ENCODE data around the gene TMEM190.
"Not testable (repeated sequence)": the region's sequence is repeated elsewhere in the genome, so short reads cannot be mapped to it uniquely, and the experiment has no call there.

Gene TMEM190

DNA sequence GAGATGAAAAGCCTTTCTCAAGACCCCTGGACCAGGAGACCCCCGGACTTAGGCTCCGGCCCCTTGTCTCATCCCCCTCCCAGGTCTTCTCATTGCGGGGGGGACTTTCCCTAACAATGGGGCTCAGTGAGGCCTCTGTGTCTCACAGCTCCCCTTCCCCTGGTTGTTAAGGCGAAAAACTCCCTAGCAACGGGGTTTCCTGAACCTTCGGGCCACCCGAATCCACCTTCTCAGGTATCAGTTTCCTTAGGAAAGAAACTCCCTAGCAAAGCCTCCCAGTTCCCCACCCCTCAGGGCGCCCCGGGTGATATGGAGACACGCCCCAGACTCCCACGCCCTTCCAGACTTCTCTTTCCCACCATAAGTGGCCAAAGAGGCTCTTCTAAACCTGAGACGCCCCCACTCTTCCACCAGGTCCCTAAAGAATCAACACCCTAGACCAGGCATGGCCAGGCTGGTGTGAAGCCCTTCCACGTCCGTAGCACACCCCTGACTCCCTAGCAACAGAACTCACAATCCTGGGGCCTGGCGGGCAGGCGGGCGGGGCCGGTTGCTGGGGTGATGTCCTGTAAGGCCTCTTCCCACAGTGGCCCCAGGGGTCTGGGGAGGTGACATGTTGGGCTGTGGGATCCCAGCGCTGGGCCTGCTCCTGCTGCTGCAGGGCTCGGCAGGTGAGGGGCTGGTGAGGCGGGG is at the start of gene TMEM190:
TSS of gene TMEM190 (plus strand) at position 586 of the 693 bp plus-strand sequence. CDS start at position 614, 28 bp downstream.
- Histone ChIP-seq H3K4me1 (ENCODE audit: control insufficient read depth in 1 of 2, insufficient read depth in 1 of 2, low read depth in 1 of 2, low read length in 1 of 2) (no peaks in the 10 kb centered on the region), H3K36me3 (no peaks in the 10 kb centered on the region), H3K27me3 (peaks cover 83% of the 10 kb centered on the region), H3K4me3 (ENCODE audit: low read depth in 1 of 2, low read length in 1 of 2) (no peak within 1 kb of the TSS), H3K9me3 (no peaks in the 10 kb centered on the region), H3K27ac (no peak within 1 kb of the TSS)
- TF ChIP-seq, protein P1, sequence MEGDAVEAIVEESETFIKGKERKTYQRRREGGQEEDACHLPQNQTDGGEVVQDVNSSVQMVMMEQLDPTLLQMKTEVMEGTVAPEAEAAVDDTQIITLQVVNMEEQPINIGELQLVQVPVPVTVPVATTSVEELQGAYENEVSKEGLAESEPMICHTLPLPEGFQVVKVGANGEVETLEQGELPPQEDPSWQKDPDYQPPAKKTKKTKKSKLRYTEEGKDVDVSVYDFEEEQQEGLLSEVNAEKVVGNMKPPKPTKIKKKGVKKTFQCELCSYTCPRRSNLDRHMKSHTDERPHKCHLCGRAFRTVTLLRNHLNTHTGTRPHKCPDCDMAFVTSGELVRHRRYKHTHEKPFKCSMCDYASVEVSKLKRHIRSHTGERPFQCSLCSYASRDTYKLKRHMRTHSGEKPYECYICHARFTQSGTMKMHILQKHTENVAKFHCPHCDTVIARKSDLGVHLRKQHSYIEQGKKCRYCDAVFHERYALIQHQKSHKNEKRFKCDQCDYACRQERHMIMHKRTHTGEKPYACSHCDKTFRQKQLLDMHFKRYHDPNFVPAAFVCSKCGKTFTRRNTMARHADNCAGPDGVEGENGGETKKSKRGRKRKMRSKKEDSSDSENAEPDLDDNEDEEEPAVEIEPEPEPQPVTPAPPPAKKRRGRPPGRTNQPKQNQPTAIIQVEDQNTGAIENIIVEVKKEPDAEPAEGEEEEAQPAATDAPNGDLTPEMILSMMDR (IDR thresholded peaks at IDR 0.05) = no peak

DNA sequence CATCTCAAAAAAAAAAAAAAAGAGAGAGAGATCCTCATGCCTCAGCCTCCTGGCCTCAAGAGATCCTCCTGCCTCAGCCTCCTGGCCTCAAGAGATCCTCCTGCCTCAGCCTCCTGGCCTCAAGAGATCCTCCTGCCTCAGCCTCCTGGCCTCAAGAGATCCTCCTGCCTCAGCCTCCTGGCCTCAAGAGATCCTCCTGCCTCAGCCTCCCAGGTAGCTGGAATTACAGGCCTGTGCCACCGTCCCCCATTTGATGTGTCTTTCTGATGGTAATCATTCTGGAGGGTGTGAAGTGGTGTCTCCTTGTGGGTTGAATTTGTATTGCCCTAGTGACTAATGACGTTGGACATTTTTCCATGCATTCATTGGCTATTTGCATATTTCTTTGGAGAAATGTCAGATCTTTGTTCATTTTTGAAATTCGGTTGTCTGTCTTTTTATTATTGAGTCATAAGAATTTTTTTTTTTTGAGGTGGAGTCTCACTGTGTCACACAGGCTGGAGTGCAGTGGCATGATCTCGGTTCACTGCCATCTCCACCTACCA is 47.8 kb upstream of the TMEM190 start:
- H3K27ac ChIP-seq; H3K9me3 ChIP-seq; H3K27me3 ChIP-seq; H3K4me3 ChIP-seq (ENCODE audit: low read depth in 1 of 2, low read length in 1 of 2); H3K36me3 ChIP-seq: not testable (repeated sequence)
- peaks cover 39 to 42% of the 10 kb centered on the region in 2 experiments for H3K4me1 ChIP-seq (ENCODE audit: control insufficient read depth in 1 of 2, insufficient read depth in 1 of 2, low read depth in 1 of 2, low read length in 1 of 2)

DNA sequence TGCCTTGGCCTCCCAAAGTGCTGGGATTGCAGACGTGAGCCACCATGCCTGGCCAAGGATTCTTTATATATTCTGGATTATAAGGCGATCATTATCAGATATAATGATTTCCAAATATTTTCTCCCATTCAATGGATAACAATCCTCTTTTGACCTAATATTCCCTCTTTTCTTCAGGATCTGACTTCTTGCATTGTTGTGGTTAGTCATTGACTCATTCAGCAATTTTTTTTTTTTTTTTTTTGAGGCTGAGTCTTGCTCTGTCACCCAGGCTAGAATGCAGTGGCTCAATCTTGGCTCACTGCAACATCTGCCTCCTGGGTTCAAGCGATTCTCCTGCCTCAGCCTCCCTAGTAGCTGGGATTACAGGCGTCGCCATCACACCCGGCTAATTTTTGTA is 46.8 kb upstream of the TMEM190 start:
- not testable (repeated sequence) for H3K4me3 ChIP-seq (ENCODE audit: low read depth in 1 of 2, low read length in 1 of 2); H3K27me3 ChIP-seq; H3K9me3 ChIP-seq; H3K36me3 ChIP-seq; H3K27ac ChIP-seq
- H3K4me1 ChIP-seq (ENCODE audit: control insufficient read depth in 1 of 2, insufficient read depth in 1 of 2, low read depth in 1 of 2, low read length in 1 of 2) = peaks cover 37 to 39% of the 10 kb centered on the region in 2 experiments

DNA sequence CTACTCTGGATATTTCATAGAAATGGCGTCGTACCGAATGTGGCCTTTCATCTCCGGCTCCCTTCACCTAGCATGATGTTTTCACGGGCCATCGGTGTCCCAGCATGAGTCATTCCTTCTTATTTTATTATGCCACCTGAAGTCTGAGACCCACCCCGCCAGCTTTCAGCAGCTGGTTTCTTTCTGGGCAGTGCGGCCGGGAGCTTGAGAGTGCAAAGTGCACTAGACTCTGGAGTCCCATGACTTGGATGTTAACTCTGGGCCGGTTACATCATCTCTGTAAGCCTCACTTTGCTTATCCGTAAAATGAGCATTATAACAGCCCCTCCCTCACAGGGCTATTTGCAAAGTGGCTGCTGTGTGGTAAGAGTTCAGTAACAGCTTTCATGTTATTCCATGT is 42.8 kb upstream of the TMEM190 start:
- Histone ChIP-seq H3K9me3 (no peaks in the 10 kb centered on the region), H3K36me3 (no peaks in the 10 kb centered on the region), H3K27ac (no peak overlapping the region), H3K4me3 (ENCODE audit: low read depth in 1 of 2, low read length in 1 of 2) (no peak overlapping the region), H3K4me1 (ENCODE audit: control insufficient read depth in 1 of 2, insufficient read depth in 1 of 2, low read depth in 1 of 2, low read length in 1 of 2) (peaks cover 24 to 25% of the 10 kb centered on the region in 2 experiments), H3K27me3 (no peaks in the 10 kb centered on the region)
- TF ChIP-seq, protein P1 (IDR thresholded peaks at IDR 0.05) = no peak

DNA sequence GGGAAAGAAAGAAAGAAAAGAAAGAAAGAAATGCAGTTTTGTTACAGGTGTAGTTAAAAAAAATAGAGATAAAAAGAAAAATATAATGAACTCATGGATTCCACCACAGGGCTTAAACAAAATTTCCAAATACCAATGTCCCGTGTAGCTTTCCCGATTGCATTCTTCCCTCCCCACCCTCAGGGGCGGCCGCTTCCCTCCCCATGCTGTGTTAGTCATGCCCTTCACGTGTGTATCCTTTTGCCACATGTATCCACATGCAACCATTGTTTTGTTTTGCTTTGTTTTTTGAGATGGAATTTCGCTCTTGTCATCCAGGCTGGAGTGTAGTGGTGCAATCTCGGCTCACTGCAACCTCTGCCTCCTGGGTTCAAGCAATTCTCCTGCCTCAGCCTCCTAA is 40.5 kb upstream of the TMEM190 start:
- peaks cover 10% of the 10 kb centered on the region for H3K27me3 ChIP-seq
- TF ChIP-seq, protein P1 (IDR thresholded peaks at IDR 0.05) = no peak
- peaks cover 35 to 36% of the 10 kb centered on the region in 2 experiments for H3K4me1 ChIP-seq (ENCODE audit: control insufficient read depth in 1 of 2, insufficient read depth in 1 of 2, low read depth in 1 of 2, low read length in 1 of 2)
- no peak overlapping the region for H3K27ac ChIP-seq
- no peaks in the 10 kb centered on the region for H3K36me3 ChIP-seq
- H3K9me3 ChIP-seq = no peaks in the 10 kb centered on the region
- H3K4me3 ChIP-seq (ENCODE audit: low read depth in 1 of 2, low read length in 1 of 2) = no peak overlapping the region

DNA sequence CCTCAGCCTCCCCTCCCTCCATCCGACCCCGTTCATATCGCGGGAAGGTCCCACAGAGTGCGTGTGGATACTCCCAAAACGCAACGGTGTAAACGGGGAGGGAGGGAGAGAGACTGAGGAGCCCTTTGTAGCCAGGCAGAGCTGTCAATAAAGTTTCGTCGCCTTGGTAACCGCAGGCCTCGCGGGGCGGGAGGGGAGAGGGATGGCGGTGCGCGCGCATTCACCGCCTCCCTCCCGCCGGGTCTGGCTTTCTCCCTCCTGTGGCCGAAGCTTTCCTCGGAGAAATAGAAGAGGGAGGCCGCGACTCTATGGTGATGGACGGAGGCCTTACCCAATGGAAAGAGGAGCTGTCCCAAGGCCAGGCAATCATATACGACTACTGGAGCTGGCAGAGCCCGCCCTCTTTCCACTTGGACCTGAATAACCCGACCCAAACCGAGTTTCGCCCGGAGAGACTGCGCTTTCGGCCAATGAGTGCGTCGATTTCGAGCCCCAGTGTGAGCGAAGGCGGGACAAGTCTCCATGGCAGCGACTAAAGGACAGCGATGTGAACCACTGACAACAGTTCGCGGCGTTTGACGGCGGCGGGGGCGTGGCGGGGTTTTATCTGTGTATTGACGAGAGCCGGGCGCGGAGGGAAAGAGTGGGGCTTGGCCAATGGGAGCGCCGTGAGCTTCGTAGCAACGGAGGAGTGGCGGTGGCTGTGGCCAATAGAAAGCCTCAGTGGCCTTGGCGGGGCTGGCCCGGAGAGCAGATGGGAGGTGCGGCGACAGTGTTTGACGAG is 37.3 kb upstream of the TMEM190 start, which contains the start of gene KMT5C:
TSS of gene KMT5C (plus strand) at position 772 of the 784 bp plus-strand sequence. CDS start 2,061 bp downstream, outside the sequence.
- peak within 1 kb of the TSS; percentile 73 to 87 for H3K4me3 ChIP-seq (ENCODE audit: low read depth in 1 of 2, low read length in 1 of 2)
- peaks cover 4% of the 10 kb centered on the region for H3K36me3 ChIP-seq
- peaks cover 22 to 26% of the 10 kb centered on the region in 2 experiments for H3K4me1 ChIP-seq (ENCODE audit: control insufficient read depth in 1 of 2, insufficient read depth in 1 of 2, low read depth in 1 of 2, low read length in 1 of 2)
- H3K9me3 ChIP-seq = no peaks in the 10 kb centered on the region
- peak within 1 kb of the TSS; percentile 97 for H3K27ac ChIP-seq
- peaks cover 17% of the 10 kb centered on the region for H3K27me3 ChIP-seq
- TF ChIP-seq, protein P1 (IDR thresholded peaks at IDR 0.05) = peak; percentile 84
